ENCODE data around the gene TTYH3.

The TTYH3 gene

DNA sequence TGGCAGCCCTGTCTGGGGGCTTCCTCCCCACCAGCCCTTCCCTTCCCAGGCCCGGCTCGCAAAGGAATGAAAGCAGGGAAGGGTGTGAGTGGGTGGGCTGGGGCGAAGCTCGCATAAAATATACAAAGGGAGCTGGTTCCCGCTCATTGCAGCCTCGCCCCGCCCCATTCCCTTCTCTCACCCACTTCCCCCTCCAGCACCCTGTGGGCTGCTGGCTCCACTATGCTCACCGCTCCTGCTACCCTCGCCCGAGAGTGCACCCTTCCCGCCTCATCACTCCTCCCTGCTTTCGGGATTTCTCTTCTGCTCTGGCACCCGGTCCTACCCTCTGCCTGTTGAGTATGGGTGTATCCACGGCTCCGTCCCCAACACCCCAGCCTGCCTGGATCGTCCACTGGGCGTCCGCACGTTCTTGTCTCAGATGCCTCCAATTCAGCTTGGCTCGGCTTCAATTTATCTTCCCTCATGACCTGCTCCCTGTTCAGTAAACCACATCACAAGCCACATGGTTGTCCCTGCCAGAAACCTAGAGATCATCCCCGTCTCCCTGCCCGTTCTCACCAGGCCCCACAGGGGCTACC lies 14.4 kb upstream of the TTYH3 start:
- no peak for DNase-seq

DNA sequence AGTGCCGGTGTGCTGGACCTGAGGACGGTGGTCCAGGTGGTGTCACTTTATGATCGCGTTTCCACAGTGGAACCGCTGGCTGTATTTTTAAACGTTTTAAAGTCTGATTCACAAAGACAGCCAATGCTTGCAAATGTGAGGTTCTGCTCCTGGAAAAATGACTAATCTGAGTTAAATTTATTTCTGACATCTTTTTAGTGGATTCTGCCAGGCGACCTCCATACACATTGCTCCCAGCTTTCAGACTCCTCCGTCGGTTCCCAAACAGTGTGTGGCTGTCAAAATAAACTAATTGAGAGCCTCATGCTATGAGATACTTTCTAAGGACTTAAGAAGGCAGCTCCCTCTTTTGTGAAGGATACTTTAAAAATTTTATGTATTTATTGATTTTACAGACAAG lies 12.7 kb upstream of the TTYH3 start:
- no peak for DNase-seq

DNA sequence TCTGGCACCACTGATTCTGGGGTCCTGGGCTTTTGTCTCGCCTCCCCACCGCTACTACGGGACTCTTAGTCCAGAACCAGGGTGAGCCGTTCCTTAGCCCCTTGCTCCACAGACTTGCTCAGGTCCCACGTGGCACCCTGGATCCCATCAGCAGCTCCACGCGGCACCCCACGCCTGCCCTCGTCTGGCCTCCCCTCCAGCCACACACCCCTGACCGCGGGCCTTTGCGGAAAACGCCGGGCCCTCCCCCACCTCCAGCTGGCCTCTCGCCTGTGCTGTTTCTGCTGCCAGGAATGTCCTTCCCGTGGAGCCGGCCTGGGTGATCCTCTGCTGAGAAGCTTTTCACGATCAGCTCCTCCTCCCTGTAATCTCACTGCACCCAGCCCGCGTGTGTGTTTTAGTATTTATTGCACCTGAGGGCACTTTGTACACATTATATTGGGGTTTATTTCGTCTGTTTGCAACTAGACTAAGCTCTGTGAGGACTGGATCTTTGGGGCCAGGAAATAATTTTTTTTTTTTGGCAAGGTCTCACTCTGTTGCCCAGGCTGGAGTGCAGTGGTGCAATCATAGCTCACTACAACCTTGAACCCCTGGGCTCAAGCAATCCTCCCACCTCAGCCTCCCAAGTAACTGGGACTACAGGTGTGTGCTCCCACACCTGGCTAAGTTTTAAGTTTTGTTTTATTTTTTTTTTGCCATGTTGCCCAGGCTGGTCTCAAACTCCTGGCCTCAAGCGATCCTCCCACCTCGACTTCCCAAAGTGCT lies 10.5 kb upstream of the TTYH3 start:
- no peak for DNase-seq

DNA sequence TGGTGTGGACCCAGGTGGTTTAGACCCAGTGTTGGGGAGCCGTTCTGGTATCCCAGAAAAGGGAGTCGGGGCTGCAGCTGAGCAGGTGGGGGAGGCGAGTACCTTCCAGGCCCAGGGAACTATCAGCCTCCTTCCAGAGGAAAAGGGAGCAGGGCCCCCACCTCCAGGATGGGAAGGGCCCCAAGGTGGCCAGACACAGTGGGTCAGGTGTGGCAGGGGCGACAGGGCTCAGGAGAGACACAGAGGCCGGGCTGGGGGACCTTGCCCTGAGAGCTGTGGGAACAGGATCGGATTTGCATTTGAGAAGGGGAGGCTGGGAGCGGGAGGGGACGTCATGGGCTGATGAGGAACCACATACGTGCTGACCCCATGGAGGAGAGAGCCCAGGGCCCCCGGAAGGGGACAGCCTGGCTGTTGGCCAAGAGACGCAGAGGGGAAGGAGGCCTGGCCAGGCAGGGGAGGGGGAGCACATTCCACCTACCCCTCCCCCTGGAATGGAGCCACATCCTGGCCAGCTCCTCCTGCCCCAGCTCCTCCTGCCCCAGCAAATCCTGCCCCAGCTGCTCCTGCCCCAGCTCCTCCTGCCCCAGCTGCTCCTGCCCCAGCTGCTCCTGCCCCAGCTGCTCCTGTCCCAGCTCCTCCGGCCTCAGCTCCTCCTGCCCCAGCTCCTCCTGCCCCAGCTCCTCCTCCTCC lies 9.7 kb upstream of the TTYH3 start:
- DNase-seq = no peak

DNA sequence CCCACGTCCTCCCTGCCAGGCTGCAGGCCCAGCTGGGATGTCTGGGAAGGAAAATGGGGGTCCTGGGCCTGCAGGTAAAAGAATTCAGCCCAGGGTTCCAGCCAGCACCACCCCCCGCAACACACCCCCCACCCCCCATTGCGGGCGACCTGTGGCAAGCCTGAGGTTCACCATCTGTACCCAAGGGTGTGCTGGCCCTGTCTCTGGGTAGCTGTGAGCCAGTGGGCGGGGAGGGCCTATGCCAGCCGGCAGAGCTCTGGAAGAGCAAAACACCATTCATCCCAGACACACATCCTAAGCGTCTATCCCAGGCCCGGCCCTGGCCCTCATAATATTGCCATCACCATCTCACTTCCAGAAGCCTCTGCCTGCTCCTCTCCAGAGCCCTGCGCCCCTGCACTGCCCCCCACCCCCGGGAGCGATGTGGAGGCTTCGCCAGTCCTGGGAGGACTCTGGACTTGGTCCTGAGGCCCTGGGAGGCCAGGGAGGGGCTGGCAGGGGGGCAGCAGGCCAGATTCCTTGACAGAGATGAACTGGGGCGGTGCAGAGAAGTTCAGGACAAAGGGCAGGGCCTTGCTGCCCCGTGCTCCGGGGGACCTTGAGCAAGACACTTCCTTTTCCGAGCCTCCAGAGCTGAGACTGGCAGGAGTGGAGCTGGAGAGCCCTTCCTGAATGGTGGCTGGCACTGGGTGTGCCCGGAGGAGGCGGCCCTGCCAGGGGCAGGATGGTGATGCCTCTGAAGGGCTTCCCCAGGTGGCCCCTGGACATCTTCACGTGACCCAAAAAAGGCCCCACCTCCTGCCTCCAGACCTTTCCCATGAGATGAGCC lies 8.7 kb upstream of the TTYH3 start:
- no peak for DNase-seq

DNA sequence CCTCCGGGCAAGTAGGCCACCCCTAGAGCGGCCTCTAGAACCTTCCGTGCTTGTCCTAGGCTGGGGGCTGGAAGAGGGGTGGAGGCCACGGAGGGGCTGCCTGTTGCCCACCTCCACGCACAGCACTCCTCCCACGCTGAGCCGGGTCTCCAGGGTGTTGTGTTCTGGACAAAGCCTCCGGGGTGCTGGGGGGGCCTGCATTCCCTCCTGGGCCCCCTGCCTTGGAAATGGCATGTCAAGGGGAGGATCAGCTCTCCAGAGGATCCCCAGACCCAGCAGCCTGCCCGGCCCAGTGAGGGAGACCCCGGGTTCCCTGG lies 8.1 kb upstream of the TTYH3 start:
- no peak for DNase-seq

DNA sequence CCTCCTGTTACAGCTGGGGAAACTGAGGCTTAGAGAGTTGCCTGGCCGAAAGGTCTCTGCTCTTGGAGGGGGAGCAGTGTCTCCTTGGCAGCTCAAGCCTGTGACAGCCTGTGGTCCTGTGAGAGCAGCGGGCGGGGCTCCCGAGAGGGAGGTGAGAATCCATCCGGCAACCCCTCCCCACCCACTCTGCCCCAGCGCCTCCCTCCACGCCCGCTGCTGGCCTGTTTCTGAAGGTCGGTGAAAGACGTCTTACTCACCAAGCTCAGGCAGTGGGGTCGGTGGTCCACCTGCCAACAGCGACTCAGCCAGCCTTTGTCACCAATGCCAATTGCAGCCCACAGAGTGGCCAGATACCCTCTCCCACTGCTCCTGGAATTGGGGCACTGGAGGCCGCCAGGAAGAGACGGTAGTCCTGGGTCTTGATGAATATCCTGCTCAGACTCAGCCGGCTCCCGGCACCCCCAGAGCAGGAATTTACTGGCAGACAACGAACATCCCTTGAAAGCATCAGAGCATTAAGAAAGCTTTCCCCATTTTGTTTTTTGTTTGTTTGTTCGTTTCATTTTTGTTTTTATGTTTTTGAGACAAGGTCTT lies 7.4 kb upstream of the TTYH3 start:
- DNase-seq = no peak

DNA sequence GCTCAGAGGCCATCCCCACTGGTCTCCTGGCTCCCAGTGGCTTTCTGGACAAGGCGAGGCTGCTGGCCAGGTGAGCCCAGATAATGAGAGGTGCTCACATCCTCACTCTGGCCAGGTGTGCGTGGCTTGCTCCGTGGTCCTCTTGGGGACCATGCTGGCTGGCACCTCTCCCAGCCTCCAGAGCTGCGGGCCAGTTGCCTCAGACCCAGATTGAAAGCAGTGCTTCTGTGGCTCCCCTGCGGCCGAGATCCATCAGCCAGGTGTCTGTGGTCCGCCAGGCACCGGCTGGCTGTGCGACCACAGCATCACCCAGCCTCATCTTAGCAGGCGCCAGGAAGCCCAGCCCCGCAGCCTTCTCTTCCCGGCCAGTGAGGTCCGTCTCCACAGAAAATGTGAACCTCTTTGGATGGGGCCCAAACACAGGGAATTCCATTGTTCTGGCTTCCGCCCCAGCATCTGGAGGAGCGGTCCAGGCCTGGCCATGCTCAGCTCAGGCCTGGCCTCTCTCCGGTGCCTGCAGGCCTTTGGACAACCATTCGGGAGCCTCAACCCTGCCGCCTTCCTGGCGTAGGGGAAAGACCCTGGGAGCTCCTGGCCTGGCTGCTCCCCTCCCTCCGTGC lies 5.2 kb upstream of the TTYH3 start:
- no peak for DNase-seq

DNA sequence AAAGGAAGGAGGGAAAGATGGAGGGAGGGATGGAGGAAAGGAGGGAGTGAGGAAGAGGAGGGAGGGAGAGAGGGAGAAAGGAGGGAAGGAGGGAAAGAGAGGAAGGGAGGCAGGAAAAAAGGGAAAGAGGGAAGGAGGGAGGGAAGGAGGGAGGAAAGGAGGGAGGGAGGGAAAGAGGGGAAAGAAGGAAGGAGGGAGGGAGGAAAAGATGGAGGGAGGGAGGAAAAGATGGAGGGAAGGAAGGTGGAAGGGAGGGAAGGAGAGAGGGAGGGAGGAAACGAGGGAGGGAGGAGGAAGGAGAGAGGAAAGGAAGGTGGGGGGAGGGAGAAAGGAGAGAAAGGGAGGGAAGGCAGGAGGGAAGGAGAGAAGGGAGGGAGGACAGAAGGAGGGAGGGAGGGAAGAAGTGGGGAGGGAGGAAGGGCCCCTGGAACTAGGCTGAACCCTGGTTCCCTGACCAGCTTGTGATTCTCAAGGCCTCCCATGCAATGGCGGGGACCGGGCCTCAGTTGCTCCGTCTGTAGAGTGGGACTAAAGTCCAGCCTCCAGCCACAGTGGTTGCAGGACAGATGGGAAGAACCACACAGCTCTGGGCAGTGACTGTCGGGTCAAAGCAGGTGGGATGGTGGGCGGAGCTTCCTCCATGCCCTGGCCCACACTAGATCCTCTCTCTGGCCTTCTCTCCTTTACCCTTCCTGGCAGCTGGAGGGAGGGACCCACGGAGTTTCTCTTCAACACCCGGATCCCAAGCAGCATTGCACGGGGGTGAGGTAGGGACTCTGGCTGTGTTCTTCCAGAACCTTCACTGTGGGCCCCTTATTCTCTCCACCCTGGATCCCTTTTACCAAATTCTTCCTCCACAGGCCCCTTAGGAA lies 4.3 kb upstream of the TTYH3 start:
- no peak for DNase-seq

DNA sequence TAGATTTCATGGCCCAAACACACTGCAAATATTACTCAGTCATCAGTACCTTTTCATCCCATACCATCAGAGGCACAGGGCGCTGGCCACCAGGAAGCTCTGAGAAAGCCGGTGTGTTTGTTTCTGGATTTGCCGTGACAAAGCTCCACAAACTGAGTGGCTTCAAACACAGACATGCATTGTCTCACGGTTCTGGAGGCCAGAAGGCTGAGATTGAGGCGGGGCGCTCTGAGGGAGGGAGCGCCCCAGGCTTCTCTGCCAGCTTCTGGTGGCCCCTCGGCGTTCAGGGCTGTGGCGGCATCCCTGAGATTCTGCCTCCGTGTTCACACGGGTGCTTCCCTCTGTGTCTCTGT lies 3.7 kb upstream of the TTYH3 start:
- DNase-seq = no peak

DNA sequence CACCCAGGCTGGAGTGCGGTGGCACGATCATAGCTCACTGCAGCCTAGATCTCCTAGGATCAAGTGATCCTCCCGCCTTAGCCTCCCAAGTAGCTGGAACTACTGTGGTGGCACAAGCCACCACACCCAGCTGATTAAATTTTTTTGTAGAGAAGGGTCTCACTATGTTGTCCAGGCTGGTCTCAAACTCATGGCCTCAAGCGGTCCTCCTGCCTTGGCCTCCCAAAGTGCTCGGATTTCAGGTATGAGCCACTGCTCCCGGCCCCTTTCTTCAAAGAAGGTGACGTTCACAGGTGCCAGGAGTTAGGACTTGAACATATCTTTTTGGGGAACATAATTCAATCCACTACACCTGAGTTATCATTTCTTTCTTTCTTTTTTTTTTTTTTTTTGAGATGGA lies 2.9 kb upstream of the TTYH3 start:
- DNase-seq = no peak

DNA sequence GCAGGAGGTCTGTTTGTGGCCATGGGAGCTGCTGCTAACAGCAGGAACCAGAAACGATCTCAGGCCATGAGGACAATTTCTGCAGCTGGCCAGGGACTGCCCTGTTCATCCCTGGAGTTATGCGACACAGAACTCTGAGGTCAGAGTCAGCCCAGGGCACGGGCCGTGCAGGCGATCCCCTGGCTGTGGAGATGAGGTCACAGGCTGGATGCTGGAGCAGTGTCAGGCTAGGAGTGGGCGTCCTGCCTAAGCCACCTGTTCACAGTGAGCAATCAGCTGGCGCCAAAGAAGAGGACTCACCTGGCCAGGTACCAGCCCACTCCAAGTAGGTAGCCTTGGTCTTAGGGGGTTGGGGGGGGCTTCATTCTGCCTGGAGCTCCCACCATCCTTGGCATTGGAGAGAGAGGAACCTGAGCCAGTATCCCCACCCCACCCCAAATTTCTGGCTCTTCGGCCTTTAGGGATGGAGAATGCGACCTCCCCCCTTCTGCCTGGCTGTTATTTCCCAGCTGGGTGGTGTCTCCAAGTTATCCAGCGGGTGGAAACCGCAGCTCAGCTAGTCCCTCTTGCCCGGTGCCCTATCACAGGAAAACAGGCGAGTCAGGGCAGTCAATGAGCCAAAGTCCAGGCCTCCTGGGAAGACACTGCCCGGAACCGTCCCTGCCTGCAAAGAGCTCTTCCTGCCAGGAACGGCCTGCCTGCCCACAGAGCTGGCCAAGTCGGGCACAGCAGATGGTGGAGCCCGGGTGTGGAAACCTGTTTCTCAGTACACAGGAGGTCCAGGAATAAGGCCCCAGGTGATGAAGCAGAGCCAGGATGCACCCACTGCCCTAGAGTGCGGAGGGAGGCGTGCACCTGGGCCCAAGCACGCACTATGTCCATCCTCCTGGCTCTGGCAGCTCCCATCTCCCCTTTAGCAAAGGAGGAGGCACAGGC lies 1.8 kb upstream of the TTYH3 start:
- no peak for DNase-seq

DNA sequence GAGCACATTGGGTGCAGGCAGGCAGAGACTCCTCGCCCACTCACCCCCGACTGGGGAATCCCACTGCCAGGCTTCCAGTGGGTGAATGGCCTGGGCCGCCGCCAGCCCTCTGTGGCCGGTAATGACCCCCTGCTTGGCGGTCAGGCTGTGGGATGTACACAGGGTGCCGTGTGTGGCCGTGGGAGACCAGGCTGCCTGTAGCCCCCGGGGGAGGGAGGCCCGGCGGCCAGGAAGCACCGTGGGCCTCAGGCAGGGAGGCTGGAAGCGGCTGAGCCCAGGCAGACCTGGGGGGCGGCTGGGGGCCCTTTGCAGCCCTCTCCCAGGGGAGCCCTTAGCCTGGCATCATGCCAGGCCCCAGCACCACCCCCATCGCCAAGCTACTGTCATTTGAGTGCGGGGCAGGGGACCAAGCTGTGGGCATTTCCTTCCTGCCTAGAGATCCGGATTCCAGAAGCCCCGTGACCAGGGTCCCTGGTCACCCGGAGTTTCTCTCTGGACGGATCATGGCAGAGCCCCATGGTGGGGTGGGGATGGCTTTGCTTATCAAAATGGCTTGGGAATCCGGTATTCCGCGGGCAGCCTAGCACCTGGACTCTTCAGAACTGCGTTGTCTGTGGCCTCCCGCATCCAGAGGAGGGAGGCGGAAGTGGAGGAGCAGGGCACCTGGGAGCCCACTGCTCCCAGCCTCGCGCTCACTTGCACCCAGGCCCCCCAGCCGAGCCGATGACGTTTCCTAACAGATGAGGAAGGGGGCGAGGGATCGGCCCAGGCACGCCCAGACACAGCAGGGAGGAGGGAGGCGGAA lies 1.1 kb downstream of the TTYH3 start:
- DNase-seq = peak; percentile 37

DNA sequence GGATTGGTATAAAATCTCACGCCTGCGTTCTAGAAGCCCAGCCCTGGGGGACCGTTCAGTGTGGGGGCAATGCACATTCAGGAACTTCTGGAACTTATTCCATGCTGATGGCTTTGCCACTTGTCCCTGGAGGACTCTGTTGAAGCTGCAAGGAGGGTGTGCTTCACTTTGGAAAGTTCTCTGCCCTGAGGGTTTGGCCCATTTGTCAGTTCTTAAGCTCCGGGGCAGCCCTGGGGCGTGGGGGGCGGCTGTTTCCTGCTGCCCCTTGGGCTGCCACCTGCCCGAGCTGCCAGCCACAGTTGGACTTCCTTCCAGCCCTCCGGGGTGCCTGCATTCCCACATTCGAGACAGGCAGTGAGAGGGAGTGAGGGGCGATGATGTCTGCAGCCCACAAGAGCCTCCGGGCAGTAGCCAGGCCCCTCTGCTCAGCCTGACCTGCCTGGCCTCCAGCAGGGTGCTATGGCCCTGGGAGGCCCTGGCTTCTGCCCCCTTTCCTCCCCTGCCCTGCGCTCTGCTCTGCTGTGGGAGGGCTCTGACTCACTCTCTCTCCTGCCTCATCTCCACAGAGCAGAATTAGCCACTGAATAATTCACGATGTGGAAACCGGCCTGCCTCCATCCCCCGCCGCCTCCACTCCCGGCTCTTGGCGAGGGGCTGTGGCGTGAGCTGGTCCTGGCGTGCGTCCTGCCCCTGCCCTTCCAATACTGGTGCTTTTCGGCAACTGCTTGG lies 1.9 kb downstream of the TTYH3 start:
- peak; percentile 26 for DNase-seq

DNA sequence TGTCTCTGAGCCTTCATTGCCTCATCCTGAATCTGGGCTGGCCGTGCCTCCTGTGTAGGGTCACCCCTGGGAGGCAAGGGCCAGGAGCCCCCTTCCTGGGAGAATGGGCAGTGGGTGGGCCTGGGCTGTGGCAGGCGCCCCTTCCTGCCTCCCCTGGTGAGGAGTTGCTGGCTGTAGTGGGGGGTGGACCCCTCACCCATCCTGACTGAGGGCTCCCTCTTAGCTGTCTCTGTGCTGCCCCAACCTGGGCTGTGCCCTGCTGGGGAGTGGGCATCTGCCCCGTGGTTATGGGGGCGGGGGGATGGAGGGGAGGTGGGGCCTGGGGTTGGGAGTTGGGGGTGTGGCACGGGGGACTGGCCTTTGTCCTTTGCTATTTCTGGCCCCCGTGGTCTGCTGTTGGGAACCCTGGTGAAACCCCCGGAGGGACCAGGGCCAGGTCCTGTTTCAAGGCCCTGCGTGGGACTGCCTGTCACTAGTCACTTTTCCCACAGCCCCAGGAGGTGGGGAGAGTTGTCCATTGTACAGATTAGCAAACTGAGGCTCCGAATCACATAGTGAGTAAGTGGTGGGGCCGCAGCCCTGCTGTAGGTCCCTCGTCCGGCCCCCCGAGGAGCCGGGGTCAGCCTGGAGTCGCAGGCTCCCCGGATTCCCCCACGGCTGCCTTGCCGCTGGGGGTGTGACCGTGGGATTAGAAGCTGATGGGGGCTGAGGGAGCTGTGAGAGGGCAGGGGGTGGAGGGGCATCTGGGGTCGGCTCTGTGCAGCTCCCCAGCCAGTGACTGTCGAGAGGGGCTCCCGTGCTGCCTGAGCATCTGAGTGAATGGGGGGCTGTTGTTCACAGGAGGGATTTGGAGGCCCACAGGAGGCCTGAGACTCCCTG lies 2.7 kb downstream of the TTYH3 start:
- DNase-seq = no peak

DNA sequence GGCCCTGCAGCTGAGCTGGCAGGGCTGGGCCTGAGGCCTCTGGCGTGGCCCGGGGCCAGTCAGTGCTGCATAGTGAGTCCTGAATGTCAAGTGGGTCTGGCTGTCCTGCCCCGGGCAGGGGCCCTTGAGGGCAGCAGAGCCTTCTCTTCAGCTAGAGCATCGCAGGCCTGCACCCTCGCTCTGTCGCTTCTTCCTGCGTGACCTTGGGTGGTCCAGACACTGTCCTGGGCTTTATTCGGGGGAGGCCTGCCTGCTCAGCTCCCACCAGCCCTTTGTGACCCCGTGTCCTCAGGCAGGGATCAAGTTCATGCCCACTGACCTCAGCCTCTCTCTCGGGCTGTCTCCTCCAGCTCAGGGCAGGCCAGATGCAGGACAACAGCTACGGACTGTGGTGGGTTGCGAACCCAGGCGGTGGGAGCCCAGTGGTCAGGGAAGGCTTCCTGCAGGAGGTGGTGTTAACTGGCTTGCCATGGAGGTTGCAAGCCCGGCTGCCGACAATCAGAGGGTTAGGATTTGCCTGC lies 3.4 kb downstream of the TTYH3 start:
- no peak for DNase-seq

DNA sequence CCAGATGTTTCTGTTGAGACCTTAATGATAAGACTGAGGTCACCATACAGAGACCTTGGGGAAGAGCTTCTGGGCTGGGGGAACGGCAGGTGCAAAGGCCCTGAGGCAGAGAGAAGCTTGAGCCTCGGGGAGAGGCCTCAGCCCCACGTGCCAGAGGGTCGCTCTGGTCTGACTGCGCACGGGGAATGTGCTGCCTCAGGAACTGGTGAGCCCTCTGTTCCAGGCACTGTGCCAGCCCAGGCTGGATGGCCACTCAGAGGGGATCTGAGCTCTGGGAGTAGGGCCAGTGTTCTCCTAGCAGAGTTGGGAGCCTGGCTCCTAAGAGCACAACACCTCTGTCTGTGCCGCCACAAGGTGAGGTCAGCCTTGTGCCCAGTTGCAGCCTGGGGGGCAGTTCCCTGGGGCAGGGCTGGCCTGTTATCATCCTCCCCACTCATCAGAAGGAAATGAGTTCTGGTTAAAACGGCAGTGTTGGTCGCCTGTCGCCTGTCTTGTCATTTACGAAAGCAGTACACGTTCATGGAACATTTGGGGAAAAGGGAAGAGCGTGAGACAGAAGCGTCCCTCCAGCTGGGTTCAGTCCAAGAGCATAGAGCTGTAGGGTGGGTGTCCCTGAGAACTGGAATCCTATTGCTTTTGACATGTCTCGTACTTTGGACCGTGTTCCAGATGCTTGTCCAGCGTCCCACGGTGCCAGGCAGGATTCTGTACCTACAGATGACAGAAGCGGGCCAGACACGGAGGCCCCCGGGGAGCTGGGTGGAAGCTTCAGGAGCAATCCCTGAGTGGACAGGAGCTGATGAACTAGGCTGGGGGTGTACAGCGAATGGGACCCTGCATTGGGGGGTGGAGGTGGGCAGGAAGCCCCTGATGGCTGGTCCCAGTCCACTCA lies 4.3 kb downstream of the TTYH3 start:
- DNase-seq = no peak

Measured in activated T-cell treated with anti-CD3 and anti-CD28 coated beads for 4 hours (primary cell).